ENCODE data around the gene GALNT15. TPM values are rescaled to one million over a fixed set of nuclear protein-coding genes. Genes with fewer than 3 reads are reported as not detected.

Gene GALNT15
- total and polyA plus RNA-seq, 4 donors = under 0.01 to 2.8 (median 1.3) TPM

- TF ChIP-seq HNF4A (conservative IDR thresholded peaks at IDR 0.05) (no peak), ZBTB33 (IDR thresholded peaks at IDR 0.05) (no peak), FOXA2 (IDR thresholded peaks at IDR 0.05) (no peak), RAD21 (IDR thresholded peaks at IDR 0.05) (no peak), JUND (IDR thresholded peaks at IDR 0.05) (no peak), ATF3 (IDR thresholded peaks at IDR 0.05) (no peak), REST (IDR thresholded peaks at IDR 0.05) (no peak), NR2F2 (IDR thresholded peaks at IDR 0.05) (no peak), YY1 (IDR thresholded peaks at IDR 0.05) (no peak), FOXA1 (IDR thresholded peaks at IDR 0.05) (no peak), SP1 (IDR thresholded peaks at IDR 0.05) (no peak), MAX (IDR thresholded peaks at IDR 0.05) (no peak), GABPA (IDR thresholded peaks at IDR 0.05 in 1 of 2, conservative IDR thresholded peaks at IDR 0.05 in 1 of 2) (no peak), TAF1 (conservative IDR thresholded peaks at IDR 0.05) (no peak), HNF4G (IDR thresholded peaks at IDR 0.05) (no peak), EGR1 (IDR thresholded peaks at IDR 0.05; ENCODE audit: low read depth in 2 of 2) (no peak), RXRA (IDR thresholded peaks at IDR 0.05) (no peak), CTCF (IDR thresholded peaks at IDR 0.05; ENCODE audit: low read depth, low read length, missing input control) (no peak)
- H3K36me3 ChIP-seq (ENCODE audit: control insufficient read depth in 4 of 4, insufficient read depth in 3 of 4, low read depth in 1 of 4, low read length in 3 of 4) = no peaks in the 10 kb centered on the region
- H3K9ac ChIP-seq (ENCODE audit: low read depth in 1 of 2, low read length in 2 of 2) = no peak overlapping the region
- DNase-seq (ENCODE audit: low spot score) = no peak
- no peak overlapping the region for H3K27ac ChIP-seq (ENCODE audit: low read depth in 1 of 2, low read length in 2 of 2)
- no peak overlapping the region for H3K4me3 ChIP-seq (ENCODE audit: low read depth in 1 of 3, low read length in 3 of 3)
- WGBS = 83% methylated on average over 6 of the region's 6 CpGs
- no peaks in the 10 kb centered on the region for H3K9me3 ChIP-seq (ENCODE audit: control insufficient read depth in 4 of 4, low read length in 3 of 4)
- no peaks in the 10 kb centered on the region for H3K4me1 ChIP-seq (ENCODE audit: control insufficient read depth in 4 of 4, insufficient read depth in 4 of 4, low read length in 3 of 4)
- no peaks in the 10 kb centered on the region for H3K27me3 ChIP-seq (ENCODE audit: control insufficient read depth in 4 of 4, insufficient read depth in 4 of 4, low read length in 3 of 4)
Measured at GRCh38 chr3:16203671-16204629, 29.5 kb downstream of the GALNT15 start.

Measured in liver (tissue), 9 donors.